ENCODE measurements around the gene DAAM1.

The DAAM1 gene

GRCh38 chr14:59354666-59355065, 166.2 kb downstream of the DAAM1 start:
- Mint-ChIP-seq H3K4me3 (no peak overlapping the region), H3K27ac (no peak overlapping the region), H3K4me1 (peaks cover 26% of the 10 kb centered on the region), H3K36me3 (ENCODE audit: low read depth) (peaks cover 57% of the 10 kb centered on the region), H3K27me3 (ENCODE audit: low read depth) (no peaks in the 10 kb centered on the region), H3K9me3 (no peaks in the 10 kb centered on the region)
- no peak for TF ChIP-seq CTCF (IDR thresholded peaks at IDR 0.05; ENCODE audit: unreplicated experiment in 3 of 3)

- no peak for TF ChIP-seq CTCF (IDR thresholded peaks at IDR 0.05; ENCODE audit: unreplicated experiment in 3 of 3)
- Mint-ChIP-seq H3K36me3 (ENCODE audit: low read depth) (peaks cover 60% of the 10 kb centered on the region), H3K9me3 (no peaks in the 10 kb centered on the region), H3K4me3 (no peak overlapping the region), H3K27me3 (ENCODE audit: low read depth) (no peaks in the 10 kb centered on the region), H3K27ac (no peak overlapping the region), H3K4me1 (peaks cover 30% of the 10 kb centered on the region)
Observed at GRCh38 chr14:59355091-59355490, 166.6 kb downstream of the DAAM1 start.

- no peak overlapping the region for H3K4me3 Mint-ChIP-seq
- TF ChIP-seq CTCF (IDR thresholded peaks at IDR 0.05; ENCODE audit: unreplicated experiment in 3 of 3) = no peak
- no peaks in the 10 kb centered on the region for H3K9me3 Mint-ChIP-seq
- no peak overlapping the region for H3K27ac Mint-ChIP-seq
- H3K4me1 Mint-ChIP-seq = peaks cover 43% of the 10 kb centered on the region
- peaks cover 72% of the 10 kb centered on the region for H3K36me3 Mint-ChIP-seq (ENCODE audit: low read depth)
- no peaks in the 10 kb centered on the region for H3K27me3 Mint-ChIP-seq (ENCODE audit: low read depth)
Observed at GRCh38 chr14:59356312-59356711, 167.8 kb downstream of the DAAM1 start.

- TF ChIP-seq CTCF (IDR thresholded peaks at IDR 0.05; ENCODE audit: unreplicated experiment in 3 of 3) = no peak
- Mint-ChIP-seq H3K27ac (no peak overlapping the region), H3K27me3 (ENCODE audit: low read depth) (no peaks in the 10 kb centered on the region), H3K36me3 (ENCODE audit: low read depth) (peaks cover 74% of the 10 kb centered on the region), H3K4me3 (no peak overlapping the region), H3K9me3 (no peaks in the 10 kb centered on the region), H3K4me1 (peaks cover 46% of the 10 kb centered on the region)
Observed at GRCh38 chr14:59356767-59357166, 168.3 kb downstream of the DAAM1 start.

- Mint-ChIP-seq H3K9me3 (no peaks in the 10 kb centered on the region), H3K27ac (no peak overlapping the region)
Observed at GRCh38 chr14:59358102-59358501, 169.6 kb downstream of the DAAM1 start.

More at GRCh38 chr14:59358102-59358501, 169.6 kb downstream of the DAAM1 start:
- H3K4me3 Mint-ChIP-seq = no peak overlapping the region
- no peaks in the 10 kb centered on the region for H3K27me3 Mint-ChIP-seq (ENCODE audit: low read depth)
- TF ChIP-seq CTCF (IDR thresholded peaks at IDR 0.05; ENCODE audit: unreplicated experiment in 3 of 3) = no peak
- H3K36me3 Mint-ChIP-seq (ENCODE audit: low read depth) = peaks cover 78% of the 10 kb centered on the region
- H3K4me1 Mint-ChIP-seq = peaks cover 51% of the 10 kb centered on the region

Measured in nephron (organoid).